MM.1S (cell line): ENCODE results near the gene MYH8.

Source experiments
- EZH2 ChIP-seq: fragments of 300-600 bp; sonication (generic); optimal IDR thresholded peaks from 2 replicates; pipeline ENCODE3; 2017; ENCODE audit warnings: low read depth, mild to moderate bottlenecking, antibody characterized with exemption, low read length, mixed read lengths
- EZH2phosphoT487 ChIP-seq: fragments of 300-600 bp; sonication (generic); IDR thresholded peaks from 2 replicates; pipeline ENCODE4 v1.6.1; 2018; ENCODE audit warnings: antibody characterized with exemption, low read length
- TF ChIP-seq, protein P1 (sequence below): fragments of 300-600 bp; sonication (generic); IDR thresholded peaks from 2 replicates; pipeline ENCODE4 v1.5.1; 2016; ENCODE audit warnings: antibody characterized with exemption, low read length, mixed read lengths

DNA sequence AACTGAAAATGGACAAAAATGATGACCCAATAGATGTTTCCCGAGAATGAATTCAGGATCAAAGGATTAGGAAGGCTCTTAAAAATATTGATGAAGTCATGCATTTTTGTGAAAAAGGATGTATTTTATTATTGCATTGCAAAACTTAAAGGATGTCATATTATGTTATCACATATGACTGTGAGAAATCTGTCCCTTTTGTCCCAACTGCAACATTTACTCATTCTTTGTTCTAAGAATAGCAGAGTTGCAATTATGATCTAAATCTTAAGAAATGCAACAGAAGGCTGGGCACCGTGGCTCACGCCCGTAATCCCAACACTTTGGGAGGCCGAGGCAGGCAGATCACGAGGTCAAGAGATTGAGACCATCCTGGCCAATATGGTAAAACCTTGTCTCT lies 35.9 kb downstream of the MYH8 start:
- TF ChIP-seq, protein P1, sequence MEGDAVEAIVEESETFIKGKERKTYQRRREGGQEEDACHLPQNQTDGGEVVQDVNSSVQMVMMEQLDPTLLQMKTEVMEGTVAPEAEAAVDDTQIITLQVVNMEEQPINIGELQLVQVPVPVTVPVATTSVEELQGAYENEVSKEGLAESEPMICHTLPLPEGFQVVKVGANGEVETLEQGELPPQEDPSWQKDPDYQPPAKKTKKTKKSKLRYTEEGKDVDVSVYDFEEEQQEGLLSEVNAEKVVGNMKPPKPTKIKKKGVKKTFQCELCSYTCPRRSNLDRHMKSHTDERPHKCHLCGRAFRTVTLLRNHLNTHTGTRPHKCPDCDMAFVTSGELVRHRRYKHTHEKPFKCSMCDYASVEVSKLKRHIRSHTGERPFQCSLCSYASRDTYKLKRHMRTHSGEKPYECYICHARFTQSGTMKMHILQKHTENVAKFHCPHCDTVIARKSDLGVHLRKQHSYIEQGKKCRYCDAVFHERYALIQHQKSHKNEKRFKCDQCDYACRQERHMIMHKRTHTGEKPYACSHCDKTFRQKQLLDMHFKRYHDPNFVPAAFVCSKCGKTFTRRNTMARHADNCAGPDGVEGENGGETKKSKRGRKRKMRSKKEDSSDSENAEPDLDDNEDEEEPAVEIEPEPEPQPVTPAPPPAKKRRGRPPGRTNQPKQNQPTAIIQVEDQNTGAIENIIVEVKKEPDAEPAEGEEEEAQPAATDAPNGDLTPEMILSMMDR = no peak
- TF ChIP-seq EZH2phosphoT487 (no peak), EZH2 (no peak)
